Measurements from ENCODE around the gene PRPF40B. TPM values are rescaled to one million over a fixed set of nuclear protein-coding genes. Genes with fewer than 3 reads are reported as not detected.

Gene PRPF40B
- total and polyA plus RNA-seq, 2 experiments from 2014 or later, result 11.1 to 30.1 TPM

DNA sequence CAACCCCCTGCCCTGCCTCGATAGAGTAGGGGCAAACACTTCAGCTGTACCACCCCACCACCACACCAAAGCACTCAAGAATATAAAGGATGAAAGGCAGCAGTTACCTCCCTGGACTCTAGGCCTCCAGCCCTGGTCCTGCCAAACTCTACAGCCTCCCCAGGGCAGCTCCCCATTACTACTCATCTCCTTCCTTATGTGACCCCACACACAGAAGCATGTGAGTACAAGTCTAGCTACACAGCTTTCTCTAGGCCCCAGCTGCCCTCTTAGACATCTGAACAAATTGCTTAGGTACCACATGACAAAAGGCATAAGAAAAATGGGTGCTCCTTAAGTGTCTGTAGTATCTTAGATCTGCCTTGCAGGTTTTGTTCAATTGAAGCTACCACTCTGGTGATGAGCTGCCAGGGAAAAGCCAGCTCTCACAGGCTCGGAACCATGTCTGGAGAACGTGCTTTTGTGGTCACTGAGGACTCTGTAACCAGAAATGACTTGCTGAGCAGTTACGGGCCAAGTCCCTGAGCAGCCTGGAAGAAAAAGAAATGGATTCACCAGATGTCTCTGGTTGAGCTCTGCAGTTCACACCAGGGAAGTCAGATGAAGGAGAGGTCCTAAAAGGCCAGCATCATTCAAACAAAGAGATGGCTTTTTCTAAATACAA, 51.1 kb downstream of the PRPF40B start:
- Histone ChIP-seq H3K9me3 (ENCODE audit: low read depth) (no peaks in the 10 kb centered on the region), H3K27ac (peak overlapping the region; percentile 90), H3K79me2 (peaks cover 6% of the 10 kb centered on the region), H3K4me2 (peak overlapping the region; percentile 55), H3K4me1 (ENCODE audit: insufficient read depth) (peaks cover 23% of the 10 kb centered on the region), H3K36me3 (replicated peaks; ENCODE audit: insufficient read depth, low read depth) (no peaks in the 10 kb centered on the region), H2AFZ (peak overlapping the region; percentile 2), H4K20me1 (ENCODE audit: insufficient read depth, poor library complexity, severe bottlenecking) (no peaks in the 10 kb centered on the region), H3K27me3 (no peaks in the 10 kb centered on the region), H3K4me3 (no peak overlapping the region), H3K9me2 (replicated peaks; ENCODE audit: insufficient read depth) (no peaks in the 10 kb centered on the region)
- TF ChIP-seq EZH2phosphoT487 (IDR thresholded peaks at IDR 0.05; ENCODE audit: low read depth, severe bottlenecking, unreplicated experiment), result no peak
- TF ChIP-seq EZH2 (IDR thresholded peaks at IDR 0.05; ENCODE audit: borderline replicate concordance), result no peak
- TF ChIP-seq, protein P1, sequence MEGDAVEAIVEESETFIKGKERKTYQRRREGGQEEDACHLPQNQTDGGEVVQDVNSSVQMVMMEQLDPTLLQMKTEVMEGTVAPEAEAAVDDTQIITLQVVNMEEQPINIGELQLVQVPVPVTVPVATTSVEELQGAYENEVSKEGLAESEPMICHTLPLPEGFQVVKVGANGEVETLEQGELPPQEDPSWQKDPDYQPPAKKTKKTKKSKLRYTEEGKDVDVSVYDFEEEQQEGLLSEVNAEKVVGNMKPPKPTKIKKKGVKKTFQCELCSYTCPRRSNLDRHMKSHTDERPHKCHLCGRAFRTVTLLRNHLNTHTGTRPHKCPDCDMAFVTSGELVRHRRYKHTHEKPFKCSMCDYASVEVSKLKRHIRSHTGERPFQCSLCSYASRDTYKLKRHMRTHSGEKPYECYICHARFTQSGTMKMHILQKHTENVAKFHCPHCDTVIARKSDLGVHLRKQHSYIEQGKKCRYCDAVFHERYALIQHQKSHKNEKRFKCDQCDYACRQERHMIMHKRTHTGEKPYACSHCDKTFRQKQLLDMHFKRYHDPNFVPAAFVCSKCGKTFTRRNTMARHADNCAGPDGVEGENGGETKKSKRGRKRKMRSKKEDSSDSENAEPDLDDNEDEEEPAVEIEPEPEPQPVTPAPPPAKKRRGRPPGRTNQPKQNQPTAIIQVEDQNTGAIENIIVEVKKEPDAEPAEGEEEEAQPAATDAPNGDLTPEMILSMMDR (IDR thresholded peaks at IDR 0.05; ENCODE audit: poor library complexity), result no peak
- no peak for DNase-seq (ENCODE audit: low spot score)
- WGBS (ENCODE audit: low lambda C conversion rate, missing lambda C conversion rate), result 72% methylated on average over 4 of the region's 4 CpGs

DNA sequence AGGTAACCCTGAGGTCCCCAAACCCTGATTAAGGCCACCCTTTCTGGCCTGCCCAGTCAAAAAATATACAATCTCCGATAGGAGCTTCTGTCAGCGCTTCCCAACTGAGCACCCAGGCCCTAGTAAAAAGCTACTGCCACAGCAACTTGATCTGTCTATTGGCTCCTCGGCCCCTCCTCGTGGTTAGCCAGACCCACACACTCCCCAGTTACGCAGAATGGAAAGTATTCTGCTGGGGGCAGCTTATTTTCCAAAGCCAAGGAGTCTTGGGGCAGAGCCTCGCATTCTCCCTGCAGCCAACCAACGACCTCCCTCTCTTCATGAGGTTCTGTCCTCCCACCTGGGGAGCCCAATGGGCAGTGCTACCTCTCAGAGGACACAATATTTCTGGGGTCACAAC, 51.8 kb downstream of the PRPF40B start:
- no peaks in the 10 kb centered on the region for H3K9me2 ChIP-seq (replicated peaks; ENCODE audit: insufficient read depth)
- H3K4me1 ChIP-seq (ENCODE audit: insufficient read depth), result peaks cover 23% of the 10 kb centered on the region
- no peak for DNase-seq (ENCODE audit: low spot score)
- H3K9me3 ChIP-seq (ENCODE audit: low read depth), result no peaks in the 10 kb centered on the region
- no peak overlapping the region for H3K4me3 ChIP-seq
- TF ChIP-seq, protein P1 (IDR thresholded peaks at IDR 0.05; ENCODE audit: poor library complexity), result no peak
- TF ChIP-seq EZH2 (IDR thresholded peaks at IDR 0.05; ENCODE audit: borderline replicate concordance), result no peak
- TF ChIP-seq EZH2phosphoT487 (IDR thresholded peaks at IDR 0.05; ENCODE audit: low read depth, severe bottlenecking, unreplicated experiment), result no peak
- no peaks in the 10 kb centered on the region for H3K36me3 ChIP-seq (replicated peaks; ENCODE audit: insufficient read depth, low read depth)
- H2AFZ ChIP-seq, result no peak overlapping the region
- no peaks in the 10 kb centered on the region for H3K27me3 ChIP-seq
- peak overlapping the region; percentile 90 for H3K27ac ChIP-seq
- H4K20me1 ChIP-seq (ENCODE audit: insufficient read depth, poor library complexity, severe bottlenecking), result no peaks in the 10 kb centered on the region
- WGBS (ENCODE audit: low lambda C conversion rate, missing lambda C conversion rate), result 83% methylated on average over 7 of the region's 7 CpGs
- H3K4me2 ChIP-seq, result no peak overlapping the region
- peaks cover 3% of the 10 kb centered on the region for H3K79me2 ChIP-seq

DNA sequence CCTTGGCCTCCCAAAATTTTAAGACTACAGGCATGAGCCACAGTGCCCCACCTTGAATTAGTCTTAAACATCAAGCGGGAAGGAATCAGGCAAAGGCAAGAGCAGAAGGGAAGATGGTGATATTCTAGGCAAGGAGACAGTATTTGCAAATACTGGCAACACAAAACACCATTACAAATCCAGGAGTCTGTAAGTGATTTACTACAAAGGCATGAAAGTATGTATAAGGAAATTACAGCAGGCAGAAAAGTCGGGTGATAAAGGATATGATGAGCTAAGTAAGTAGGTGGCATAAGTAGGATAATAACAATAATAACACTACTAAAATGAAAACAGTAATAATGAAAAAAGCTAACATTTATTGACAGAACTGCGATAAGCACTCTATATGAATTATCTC, 55.4 kb downstream of the PRPF40B start:
- Histone ChIP-seq H3K9me3 (ENCODE audit: low read depth) (no peaks in the 10 kb centered on the region), H3K4me3 (no peak overlapping the region), H3K27me3 (no peaks in the 10 kb centered on the region), H3K36me3 (replicated peaks; ENCODE audit: insufficient read depth, low read depth) (no peaks in the 10 kb centered on the region), H3K27ac (no peak overlapping the region), H2AFZ (no peak overlapping the region), H3K79me2 (peaks cover 3% of the 10 kb centered on the region), H4K20me1 (ENCODE audit: insufficient read depth, poor library complexity, severe bottlenecking) (no peaks in the 10 kb centered on the region), H3K9me2 (replicated peaks; ENCODE audit: insufficient read depth) (no peaks in the 10 kb centered on the region), H3K4me1 (ENCODE audit: insufficient read depth) (peaks cover 15% of the 10 kb centered on the region), H3K4me2 (no peak overlapping the region)
- TF ChIP-seq, protein P1 (IDR thresholded peaks at IDR 0.05; ENCODE audit: poor library complexity), result no peak
- TF ChIP-seq EZH2phosphoT487 (IDR thresholded peaks at IDR 0.05; ENCODE audit: low read depth, severe bottlenecking, unreplicated experiment), result no peak
- TF ChIP-seq EZH2 (IDR thresholded peaks at IDR 0.05; ENCODE audit: borderline replicate concordance), result no peak
- 89% methylated on average over 3 of the region's 3 CpGs for WGBS (ENCODE audit: low lambda C conversion rate, missing lambda C conversion rate)
- no peak for DNase-seq (ENCODE audit: low spot score)
